Osteoblast (primary cell): ENCODE data around the gene KIF26B. TPM values are rescaled to one million over a fixed set of nuclear protein-coding genes. Genes with fewer than 3 reads are reported as not detected.
A peak's percentile ranks its signal among the peaks of the same experiment; 100 is the strongest.

Source experiments
- DNase-seq: peaks from one replicate; pipeline ENCODE4 v3.0.0; 2011; ENCODE audit warnings: low spot score, mixed read lengths; ENCODE audit not compliant: insufficient read length; ENCODE audit errors: missing footprints
- H2AFZ ChIP-seq: 2 replicates; pipeline ENCODE4 v1.6.0; 2011; ENCODE audit warnings: mild to moderate bottlenecking, low read length
- H3K27ac ChIP-seq: 2 replicates; pipeline ENCODE4 v1.5.1; 2011; ENCODE audit warnings: mild to moderate bottlenecking, low read depth, low read length, moderate library complexity
- H3K27me3 ChIP-seq: 2 replicates; pipeline ENCODE4 v1.6.0; 2012; ENCODE audit warnings: mild to moderate bottlenecking, control low read depth, inconsistent platforms, low read length, moderate library complexity; ENCODE audit not compliant: insufficient read depth
- H3K36me3 ChIP-seq: 2 replicates; pipeline ENCODE4 v1.5.1; 2011; ENCODE audit warnings: mild to moderate bottlenecking, low read length, control low read depth, moderate library complexity; ENCODE audit not compliant: insufficient read depth
- H3K4me1 ChIP-seq: 2 replicates; pipeline ENCODE4 v1.5.1; 2011; ENCODE audit warnings: mild to moderate bottlenecking, low read length, control low read depth, moderate library complexity; ENCODE audit not compliant: insufficient read depth
- H3K4me2 ChIP-seq: 2 replicates; pipeline ENCODE4 v1.6.0; 2011; ENCODE audit warnings: mild to moderate bottlenecking, low read length; ENCODE audit not compliant: insufficient read depth
- H3K4me3 ChIP-seq: fragments of 200-600 bp; sonication (generic); 3 replicates; pipeline ENCODE4 v1.5.1; 2012; ENCODE audit warnings: mild to moderate bottlenecking, low read length, inconsistent platforms; ENCODE audit not compliant: insufficient read depth
- H3K79me2 ChIP-seq: 2 replicates; pipeline ENCODE4 v1.6.0; 2012; ENCODE audit warnings: mild to moderate bottlenecking, low read length, control low read depth, inconsistent platforms; ENCODE audit not compliant: insufficient read depth
- H3K9me3 ChIP-seq: 2 replicates; pipeline ENCODE4 v1.5.1; 2011; ENCODE audit warnings: low read depth, low read length, control low read depth
- H4K20me1 ChIP-seq: 2 replicates; pipeline ENCODE4 v1.6.0; 2012; ENCODE audit warnings: mild to moderate bottlenecking, low read length, control low read depth; ENCODE audit not compliant: insufficient read depth
- total RNA-seq: library from RNA; depleted of rRNA; stranded (reverse); fragments of >200 nt; gene quantifications from 2 replicates; pipeline ENCODE4 v1.2.3, GENCODE V29; 2012
- TF ChIP-seq, protein P1 (sequence below): IDR thresholded peaks from 2 replicates; pipeline ENCODE4 v1.5.1; 2011; ENCODE audit warnings: mild to moderate bottlenecking, low read depth, low read length, moderate library complexity; ENCODE audit errors: extremely low read depth

KIF26B gene
- total RNA-seq, 1 donor = 22.1 TPM

DNA sequence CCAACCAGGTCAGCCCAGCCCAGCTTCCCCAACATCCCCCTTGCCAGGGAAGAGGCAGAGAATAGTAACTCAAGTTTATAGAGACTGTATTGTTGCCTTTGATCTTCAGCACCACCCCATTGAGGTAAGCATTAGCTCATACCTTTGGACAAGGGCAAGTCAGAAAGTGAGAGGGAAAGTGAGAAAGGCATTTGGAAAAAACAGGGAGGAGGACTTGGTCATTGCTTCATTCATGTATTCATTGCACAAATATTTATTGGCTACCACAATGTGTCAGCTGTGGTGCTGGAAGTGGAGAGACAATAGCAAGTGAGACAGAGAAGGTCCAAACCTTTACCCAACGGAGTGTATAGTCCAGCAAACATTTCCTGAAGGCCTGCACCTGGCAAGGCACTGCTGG, 561.2 kb downstream of the KIF26B start:
- no peaks in the 10 kb centered on the region for H3K79me2 ChIP-seq
- peak overlapping the region; percentile 45 for H2AFZ ChIP-seq
- peaks cover 15% of the 10 kb centered on the region for H3K4me1 ChIP-seq
- H3K36me3 ChIP-seq = no peaks in the 10 kb centered on the region
- H3K27ac ChIP-seq = peak overlapping the region; percentile 11
- peak; percentile 85 for DNase-seq
- TF ChIP-seq, protein P1, sequence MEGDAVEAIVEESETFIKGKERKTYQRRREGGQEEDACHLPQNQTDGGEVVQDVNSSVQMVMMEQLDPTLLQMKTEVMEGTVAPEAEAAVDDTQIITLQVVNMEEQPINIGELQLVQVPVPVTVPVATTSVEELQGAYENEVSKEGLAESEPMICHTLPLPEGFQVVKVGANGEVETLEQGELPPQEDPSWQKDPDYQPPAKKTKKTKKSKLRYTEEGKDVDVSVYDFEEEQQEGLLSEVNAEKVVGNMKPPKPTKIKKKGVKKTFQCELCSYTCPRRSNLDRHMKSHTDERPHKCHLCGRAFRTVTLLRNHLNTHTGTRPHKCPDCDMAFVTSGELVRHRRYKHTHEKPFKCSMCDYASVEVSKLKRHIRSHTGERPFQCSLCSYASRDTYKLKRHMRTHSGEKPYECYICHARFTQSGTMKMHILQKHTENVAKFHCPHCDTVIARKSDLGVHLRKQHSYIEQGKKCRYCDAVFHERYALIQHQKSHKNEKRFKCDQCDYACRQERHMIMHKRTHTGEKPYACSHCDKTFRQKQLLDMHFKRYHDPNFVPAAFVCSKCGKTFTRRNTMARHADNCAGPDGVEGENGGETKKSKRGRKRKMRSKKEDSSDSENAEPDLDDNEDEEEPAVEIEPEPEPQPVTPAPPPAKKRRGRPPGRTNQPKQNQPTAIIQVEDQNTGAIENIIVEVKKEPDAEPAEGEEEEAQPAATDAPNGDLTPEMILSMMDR = no peak
- peaks cover 4% of the 10 kb centered on the region for H4K20me1 ChIP-seq
- H3K4me3 ChIP-seq = peak overlapping the region; percentile 20
- H3K27me3 ChIP-seq = peaks cover 2% of the 10 kb centered on the region
- peak overlapping the region; percentile 29 for H3K4me2 ChIP-seq
- H3K9me3 ChIP-seq = no peaks in the 10 kb centered on the region

DNA sequence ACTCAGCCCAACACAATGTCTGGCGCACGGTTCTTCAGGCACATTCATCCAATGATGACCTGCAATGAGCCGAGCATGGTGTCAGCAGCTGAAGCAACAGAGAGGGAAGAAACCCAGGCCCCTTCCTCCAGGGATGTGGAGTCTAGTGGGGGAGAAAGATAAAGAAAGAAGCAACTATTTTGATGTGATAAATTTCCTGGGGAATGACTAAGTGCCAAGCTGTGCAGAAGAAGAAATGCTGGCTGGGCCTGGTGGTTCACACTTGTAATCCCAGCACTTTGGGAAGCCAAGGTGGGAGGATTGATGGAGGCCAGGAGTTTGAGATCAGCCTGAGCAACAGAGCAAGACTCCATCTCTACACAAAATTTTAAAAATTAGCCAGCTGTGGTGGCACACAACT, 561.8 kb downstream of the KIF26B start:
- H3K27ac ChIP-seq = peak overlapping the region; percentile 50
- peaks cover 2% of the 10 kb centered on the region for H3K27me3 ChIP-seq
- TF ChIP-seq, protein P1 = no peak
- H3K9me3 ChIP-seq = no peaks in the 10 kb centered on the region
- no peaks in the 10 kb centered on the region for H3K79me2 ChIP-seq
- H3K4me3 ChIP-seq = peak overlapping the region; percentile 20
- no peak for DNase-seq
- H4K20me1 ChIP-seq = peaks cover 4% of the 10 kb centered on the region
- H2AFZ ChIP-seq = peak overlapping the region; percentile 45
- H3K4me1 ChIP-seq = peaks cover 15% of the 10 kb centered on the region
- H3K4me2 ChIP-seq = peak overlapping the region; percentile 29
- H3K36me3 ChIP-seq = no peaks in the 10 kb centered on the region

DNA sequence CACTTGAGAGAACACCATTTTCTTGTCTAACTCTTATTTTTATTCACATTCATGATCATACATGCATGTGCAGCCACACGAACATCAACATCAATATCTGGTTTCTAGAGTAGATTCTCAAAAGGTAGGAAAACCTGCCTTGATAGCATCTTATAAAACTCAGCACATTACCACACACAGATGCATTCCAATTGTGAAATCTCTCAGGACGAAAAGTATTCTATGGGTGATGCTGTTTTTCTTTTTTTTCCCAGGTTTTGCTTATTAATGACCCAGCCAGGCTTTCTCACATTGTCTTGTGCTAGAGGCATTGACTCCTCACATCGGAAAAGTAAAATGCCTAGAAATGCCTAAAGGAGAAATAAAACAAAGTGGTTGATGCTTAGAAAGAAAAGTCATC, 562.8 kb downstream of the KIF26B start:
- no peaks in the 10 kb centered on the region for H3K27me3 ChIP-seq
- H3K79me2 ChIP-seq = no peaks in the 10 kb centered on the region
- H3K4me2 ChIP-seq = no peak overlapping the region
- DNase-seq = no peak
- H3K27ac ChIP-seq = no peak overlapping the region
- no peak overlapping the region for H3K4me3 ChIP-seq
- H2AFZ ChIP-seq = no peak overlapping the region
- TF ChIP-seq, protein P1 = no peak
- H3K9me3 ChIP-seq = no peaks in the 10 kb centered on the region
- H3K36me3 ChIP-seq = no peaks in the 10 kb centered on the region
- peaks cover 15% of the 10 kb centered on the region for H3K4me1 ChIP-seq
- peaks cover 4% of the 10 kb centered on the region for H4K20me1 ChIP-seq

DNA sequence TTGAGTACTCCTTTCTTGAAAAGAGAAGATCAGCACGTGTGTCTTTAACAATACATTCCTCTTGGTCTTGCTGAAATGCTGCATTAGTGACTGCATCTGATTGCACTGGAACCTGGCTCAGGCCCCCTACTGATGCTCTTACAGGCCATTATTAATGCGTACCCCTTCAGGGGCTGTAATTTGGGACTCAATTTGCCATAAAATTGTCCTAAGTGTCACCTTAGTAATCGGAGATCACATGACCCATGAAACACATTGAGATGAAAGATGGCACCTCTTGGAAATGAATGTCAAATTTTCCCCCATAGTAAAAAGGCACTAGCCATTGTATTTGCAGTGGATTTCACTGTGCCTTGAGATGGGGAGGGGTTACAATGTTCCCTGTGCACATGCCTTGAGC, 563.3 kb downstream of the KIF26B start:
- Histone ChIP-seq H2AFZ (no peak overlapping the region), H3K36me3 (no peaks in the 10 kb centered on the region), H3K27me3 (no peaks in the 10 kb centered on the region), H3K27ac (no peak overlapping the region), H3K4me3 (no peak overlapping the region), H3K79me2 (no peaks in the 10 kb centered on the region), H3K4me2 (no peak overlapping the region), H3K9me3 (no peaks in the 10 kb centered on the region), H3K4me1 (peaks cover 15% of the 10 kb centered on the region), H4K20me1 (peaks cover 4% of the 10 kb centered on the region)
- DNase-seq = no peak
- TF ChIP-seq, protein P1 = no peak
